GM12864 (cell line): ENCODE measurements around the gene EIF3F.

Experiments used
- DNase-seq: peaks from one replicate; pipeline ENCODE4 v3.0.0-alpha.2; 2011; ENCODE audit warnings: low read depth
- H3K4me3 ChIP-seq: 2 replicates; pipeline ENCODE4 v1.5.1; 2011; ENCODE audit warnings: mild to moderate bottlenecking, low read depth, low read length, control low read depth
- TF ChIP-seq, protein P1 (sequence below): IDR thresholded peaks from 2 replicates; pipeline ENCODE4 v1.5.1; 2011; ENCODE audit warnings: low read depth, mild to moderate bottlenecking, moderate library complexity, low read length, control low read depth, inconsistent platforms; ENCODE audit errors: missing control alignments

The EIF3F gene

DNA sequence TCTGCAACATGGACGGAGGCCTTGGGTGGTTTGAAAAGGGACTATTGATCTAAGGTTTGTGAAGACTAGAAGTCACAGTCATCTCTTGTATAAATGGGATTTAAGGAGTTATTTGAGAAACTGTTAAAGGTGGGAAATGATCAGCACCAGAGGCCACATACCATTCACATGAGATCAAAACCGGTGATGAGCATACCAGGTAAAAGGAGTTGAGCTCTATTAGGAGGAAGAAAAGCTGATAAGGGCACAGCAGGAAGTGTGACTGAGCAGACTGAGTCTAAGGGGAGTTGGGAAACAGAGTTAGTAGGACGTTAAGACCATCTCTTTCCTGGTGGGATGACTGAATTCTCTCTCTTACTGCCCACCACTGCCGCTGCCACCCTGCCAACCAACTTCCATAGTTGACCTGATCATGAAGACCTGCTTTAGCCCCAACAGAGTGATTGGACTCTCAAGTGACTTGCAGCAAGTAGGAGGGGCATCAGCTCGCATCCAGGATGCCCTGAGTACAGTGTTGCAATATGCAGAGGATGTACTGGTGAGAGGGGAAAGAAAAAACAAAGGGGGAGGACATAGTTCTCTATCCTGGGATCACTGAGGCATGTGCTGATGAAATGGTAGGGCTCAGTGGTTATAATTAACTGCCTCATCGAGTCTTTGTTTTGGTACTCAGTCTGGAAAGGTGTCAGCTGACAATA, 7.6 kb downstream of the EIF3F start:
- TF ChIP-seq, protein P1, sequence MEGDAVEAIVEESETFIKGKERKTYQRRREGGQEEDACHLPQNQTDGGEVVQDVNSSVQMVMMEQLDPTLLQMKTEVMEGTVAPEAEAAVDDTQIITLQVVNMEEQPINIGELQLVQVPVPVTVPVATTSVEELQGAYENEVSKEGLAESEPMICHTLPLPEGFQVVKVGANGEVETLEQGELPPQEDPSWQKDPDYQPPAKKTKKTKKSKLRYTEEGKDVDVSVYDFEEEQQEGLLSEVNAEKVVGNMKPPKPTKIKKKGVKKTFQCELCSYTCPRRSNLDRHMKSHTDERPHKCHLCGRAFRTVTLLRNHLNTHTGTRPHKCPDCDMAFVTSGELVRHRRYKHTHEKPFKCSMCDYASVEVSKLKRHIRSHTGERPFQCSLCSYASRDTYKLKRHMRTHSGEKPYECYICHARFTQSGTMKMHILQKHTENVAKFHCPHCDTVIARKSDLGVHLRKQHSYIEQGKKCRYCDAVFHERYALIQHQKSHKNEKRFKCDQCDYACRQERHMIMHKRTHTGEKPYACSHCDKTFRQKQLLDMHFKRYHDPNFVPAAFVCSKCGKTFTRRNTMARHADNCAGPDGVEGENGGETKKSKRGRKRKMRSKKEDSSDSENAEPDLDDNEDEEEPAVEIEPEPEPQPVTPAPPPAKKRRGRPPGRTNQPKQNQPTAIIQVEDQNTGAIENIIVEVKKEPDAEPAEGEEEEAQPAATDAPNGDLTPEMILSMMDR, result no peak
- DNase-seq, result no peak
- no peak overlapping the region for H3K4me3 ChIP-seq

GRCh38 chr11:7999795-8000194, 12.7 kb downstream of the EIF3F start:
- TF ChIP-seq, protein P1, result no peak
- DNase-seq, result no peak
- H3K4me3 ChIP-seq, result no peak overlapping the region

DNA sequence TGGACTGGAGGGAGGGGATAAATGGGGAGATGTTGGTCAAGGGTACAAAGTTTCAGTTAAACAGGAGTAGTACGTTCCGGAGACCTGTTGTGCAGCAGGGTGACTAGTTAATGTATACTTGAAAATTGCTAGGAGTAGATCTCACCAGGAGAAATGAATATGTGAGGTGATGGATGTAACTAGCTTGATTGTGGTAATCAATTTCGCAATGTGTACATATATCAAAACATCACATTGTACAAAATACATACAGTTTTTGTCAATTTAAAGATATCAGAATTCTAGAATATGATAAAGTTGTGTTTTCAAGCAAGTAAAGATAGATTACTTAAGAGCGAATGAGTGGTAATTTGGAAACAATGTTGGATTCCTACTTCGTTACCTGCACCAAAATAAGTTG, 13.3 kb downstream of the EIF3F start:
- no peak overlapping the region for H3K4me3 ChIP-seq
- TF ChIP-seq, protein P1, result no peak

GRCh38 chr11:8002676-8003075, 15.5 kb downstream of the EIF3F start:
- TF ChIP-seq, protein P1, result no peak
- no peak for DNase-seq
- H3K4me3 ChIP-seq, result no peak overlapping the region

More for the DNA sequence above, 13.3 kb downstream of the EIF3F start:
- no peak for DNase-seq

DNA sequence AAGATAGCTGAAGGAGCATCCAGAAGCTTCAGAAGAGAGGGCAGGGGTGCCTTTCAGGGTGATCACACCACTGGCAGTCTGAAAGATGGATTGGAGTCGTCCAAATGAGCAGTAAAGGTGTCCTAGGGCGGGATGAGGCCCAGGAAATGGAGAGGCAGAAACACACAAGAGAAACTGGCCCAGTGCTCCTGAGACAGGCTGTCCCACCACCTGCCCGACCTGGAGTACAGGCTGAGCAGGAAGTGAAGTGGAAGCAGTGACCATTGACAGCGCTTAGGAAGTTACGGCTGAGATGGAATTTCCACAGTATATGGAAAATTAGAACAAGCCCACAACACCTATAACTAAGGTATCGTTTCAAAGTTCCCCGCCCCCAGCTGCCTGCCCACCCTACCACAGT, 16.1 kb downstream of the EIF3F start:
- TF ChIP-seq, protein P1, result no peak
- no peak for DNase-seq
- H3K4me3 ChIP-seq, result no peak overlapping the region

- TF ChIP-seq, protein P1, result no peak
- DNase-seq, result no peak
- no peak overlapping the region for H3K4me3 ChIP-seq
Observed at GRCh38 chr11:8004008-8004407, 16.9 kb downstream of the EIF3F start.

GRCh38 chr11:8005556-8005955, 18.4 kb downstream of the EIF3F start:
- H3K4me3 ChIP-seq, result no peak overlapping the region
- TF ChIP-seq, protein P1, result no peak
- DNase-seq, result no peak
